Heart left ventricle (tissue), 13 donors: ENCODE measurements around the gene C11orf16.

ENCODE experiments used
- POLR2A ChIP-seq, 2 donors: fragments of 450-650 bp; IDR thresholded peaks; one replicate each; pipeline ENCODE4 v1.6.1; 2017; ENCODE audit warnings: antibody characterized with exemption in 2 of 2, mild to moderate bottlenecking in 2 of 2, moderate library complexity in 2 of 2
- TF ChIP-seq, protein P1 (sequence below), 12 donors: fragments of 200-600 bp; sonication (generic) in 4 of 12; IDR thresholded peaks; one replicate each; pipeline versions ENCODE4 v1.5.0 to v1.8.0; 2018 to 2022; ENCODE audit warnings: antibody characterized with exemption in 12 of 12, mild to moderate bottlenecking in 5 of 12
- donor health status: ischemic (EF 13 %, LVEDD 7.1; RV severe dilation, severe dysfunction).
- donor health status: DM: no; HTN: yes; CAD: no.
- donor health status: DM: no; HTN: no; CAD: no.
- donor health status: ischemic (EF 25% LVEDD 6.9; RV normal size, moderate dysfunction).
- donor health status: ischemic (EF 25% LVEDD 5.7; RV mildly dilated, moderate dysfunction).
- donor health status: ischemic (EF 35%, LVEDD 5.7; RV mildly dilated, moderate dysfunction).
- donor health status: nonischemic (EF 11% LVEDD 7.7; RV severe dilation, severe dysfunction).
- donor health status: DM: yes; HTN: yes; CAD: no.
- donor health status: PGD.
- donor health status: ischemic (EF 29% LVEDD 5.4; RV normal size, mild dysfunction).
- donor health status: nonischemic (EF 23%, LVEDD 6.1; RV moderate dilation, normal function).

DNA sequence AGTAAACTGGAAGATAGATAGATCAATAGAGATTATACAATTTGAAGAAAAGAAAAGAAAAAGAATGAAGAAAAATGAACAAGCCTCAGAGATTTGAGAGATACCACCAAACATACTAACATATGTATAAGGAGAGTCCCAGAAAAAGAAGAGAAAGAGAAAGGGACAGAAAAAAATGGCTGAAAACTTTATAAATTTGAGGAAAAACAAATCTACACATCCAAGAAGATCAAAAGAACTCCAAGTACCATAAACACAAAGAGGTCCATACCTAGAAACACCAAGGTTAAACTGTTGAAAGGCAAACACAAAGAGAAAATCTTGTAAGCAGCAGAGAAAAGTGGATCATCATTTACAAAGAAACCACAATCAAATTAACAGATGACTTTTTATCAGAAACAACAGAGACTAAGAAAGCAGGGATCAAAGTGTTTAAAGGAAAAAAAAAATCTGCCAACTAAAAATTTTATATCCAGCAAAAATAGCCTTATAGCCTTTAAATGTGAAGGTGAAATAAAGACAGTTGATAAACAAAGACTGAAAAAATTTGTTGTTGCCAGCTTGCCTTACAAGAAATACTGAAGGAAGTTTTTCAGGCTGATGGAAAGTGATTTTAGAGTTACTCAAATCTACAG is 33.5 kb downstream of the C11orf16 start:
- TF ChIP-seq, protein P1, sequence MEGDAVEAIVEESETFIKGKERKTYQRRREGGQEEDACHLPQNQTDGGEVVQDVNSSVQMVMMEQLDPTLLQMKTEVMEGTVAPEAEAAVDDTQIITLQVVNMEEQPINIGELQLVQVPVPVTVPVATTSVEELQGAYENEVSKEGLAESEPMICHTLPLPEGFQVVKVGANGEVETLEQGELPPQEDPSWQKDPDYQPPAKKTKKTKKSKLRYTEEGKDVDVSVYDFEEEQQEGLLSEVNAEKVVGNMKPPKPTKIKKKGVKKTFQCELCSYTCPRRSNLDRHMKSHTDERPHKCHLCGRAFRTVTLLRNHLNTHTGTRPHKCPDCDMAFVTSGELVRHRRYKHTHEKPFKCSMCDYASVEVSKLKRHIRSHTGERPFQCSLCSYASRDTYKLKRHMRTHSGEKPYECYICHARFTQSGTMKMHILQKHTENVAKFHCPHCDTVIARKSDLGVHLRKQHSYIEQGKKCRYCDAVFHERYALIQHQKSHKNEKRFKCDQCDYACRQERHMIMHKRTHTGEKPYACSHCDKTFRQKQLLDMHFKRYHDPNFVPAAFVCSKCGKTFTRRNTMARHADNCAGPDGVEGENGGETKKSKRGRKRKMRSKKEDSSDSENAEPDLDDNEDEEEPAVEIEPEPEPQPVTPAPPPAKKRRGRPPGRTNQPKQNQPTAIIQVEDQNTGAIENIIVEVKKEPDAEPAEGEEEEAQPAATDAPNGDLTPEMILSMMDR (IDR thresholded peaks at IDR 0.05) = no peak
- no peak for TF ChIP-seq POLR2A (IDR thresholded peaks at IDR 0.05)
